Heart left ventricle (tissue), 16 donors: ENCODE data around the gene KCNJ12. TPM values are rescaled to one million over a fixed set of nuclear protein-coding genes. Genes with fewer than 3 reads are reported as not detected.

Experiments used
- ATAC-seq, 4 donors: fragments of 200-7000 bp; cut with Tn5 transposase; one replicate each; pipeline ENCODE4 v1.9.1; 2020 to 2022; ENCODE audit warnings: moderate library complexity in 4 of 4, mild to moderate bottlenecking in 3 of 4, moderate number of reproducible peaks in 1 of 4
- DNase-seq, 5 donors: peaks; one replicate each; pipeline ENCODE4 v3.0.0-alpha.2; 2020
- H3K27ac ChIP-seq, 12 donors: fragments of 200-600 bp; sonication (generic) in 4 of 12; one replicate each; pipeline versions ENCODE4 v1.5.0 to v1.8.0; 2016 to 2022; ENCODE audit warnings: mild to moderate bottlenecking in 2 of 12
- H3K27me3 ChIP-seq, 9 donors: fragments of 200-600 bp; sonication (generic) in 2 of 9; one replicate each; pipeline versions ENCODE4 v1.5.1 to v1.8.0; 2016 to 2022; ENCODE audit warnings: mild to moderate bottlenecking in 3 of 9
- H3K36me3 ChIP-seq, 9 donors: fragments of 200-600 bp; sonication (generic) in 2 of 9; one replicate each; pipeline versions ENCODE4 v1.5.0 to v1.8.0; 2018 to 2022; ENCODE audit warnings: mild to moderate bottlenecking in 2 of 9
- H3K4me1 ChIP-seq, 12 donors: fragments of 200-600 bp; sonication (generic) in 4 of 12; one replicate each; pipeline versions ENCODE4 v1.5.0 to v1.8.0; 2016 to 2022; ENCODE audit warnings: mild to moderate bottlenecking in 3 of 12
- H3K4me3 ChIP-seq, 12 donors: fragments of 200-600 bp; sonication (generic) in 4 of 12; one replicate each; pipeline versions ENCODE4 v1.5.0 to v1.8.0; 2017 to 2022; ENCODE audit warnings: mild to moderate bottlenecking in 9 of 12, moderate library complexity in 4 of 12
- H3K9me3 ChIP-seq, 12 donors: fragments of 200-600 bp; sonication (generic) in 4 of 12; one replicate each; pipeline versions ENCODE4 v1.5.0 to v1.8.0; 2016 to 2022; ENCODE audit warnings: mild to moderate bottlenecking in 1 of 12
- CTCF ChIP-seq, 12 donors: fragments of 200-600 bp; sonication (generic) in 4 of 12; IDR thresholded peaks; one replicate each; pipeline versions ENCODE4 v1.5.0 to v1.8.0; 2018 to 2022; ENCODE audit warnings: antibody characterized with exemption in 12 of 12, mild to moderate bottlenecking in 5 of 12
- POLR2A ChIP-seq, 2 donors: fragments of 450-650 bp; IDR thresholded peaks; one replicate each; pipeline ENCODE4 v1.6.1; 2017; ENCODE audit warnings: antibody characterized with exemption in 2 of 2, mild to moderate bottlenecking in 2 of 2, moderate library complexity in 2 of 2
- WGBS, 4 donors: extraction: QIAGEN DNeasy Blood & Tissue Kit in 2 of 4; methylation state at CpG; one replicate each; pipeline versions ENCODE4 v1.1.5 to v1.1.7; 2013 to 2018; 5-methylcytosine and 5-hydroxymethylcytosine counted together
- intact Hi-C, 10 donors: fragments of 100-400 bp; cut with DNase I; formaldehyde crosslinking; loops; one replicate each; pipeline versions ENCODE4 v1.11.1 to v1.14.2; 2022
- polyA plus RNA-seq, 2 donors: library from polyadenylated mRNA; stranded (reverse); fragments of 200-250 nt; gene quantifications; one replicate each; pipeline ENCODE4 v1.2.3, GENCODE V29; 2013
- total RNA-seq, 9 donors: library from RNA; depleted of rRNA in 2 of 9; stranded (reverse); fragments of >200 nt in 2 of 9; fragmentation: NEBNext Ultra II Directional in 3 of 9; extraction: Animal tissue kit (Norgen Biotek cat#: 25700) in 3 of 9; gene quantifications; one replicate each; pipeline versions ENCODE4 v1.1.0 to v1.2.4, GENCODE V29; 2016 to 2023
- donor health status: ischemic (EF 13 %, LVEDD 7.1; RV severe dilation, severe dysfunction).
- donor health status: healthy with polysubstance abuse.
- donor health status: DM: no; HTN: yes; CAD: no.
- donor health status: DM: no; HTN: no; CAD: no.
- donor health status: ischemic (EF 25% LVEDD 6.9; RV normal size, moderate dysfunction).
- donor health status: ischemic (EF 25% LVEDD 5.7; RV mildly dilated, moderate dysfunction).
- donor health status: healthy.
- donor health status: DM: yes; HTN: yes; CAD: no.
- donor health status: ischemic (EF 35%, LVEDD 5.7; RV mildly dilated, moderate dysfunction).
- donor health status: nonischemic (EF 11% LVEDD 7.7; RV severe dilation, severe dysfunction).
- donor health status: DM: yes; HTN: yes; CAD: no.
- donor health status: PGD.
- donor health status: ischemic (EF 29% LVEDD 5.4; RV normal size, mild dysfunction).
- donor health status: nonischemic (EF 23%, LVEDD 6.1; RV moderate dilation, normal function).

Gene KCNJ12
- total and polyA plus RNA-seq, 11 donors, result 6.6 to 24.2 (median 9.0) TPM

GRCh38 chr17:21459536-21459935 lies 83.4 kb downstream of the KCNJ12 start:
- ATAC-seq (no peak), DNase-seq (no peak)
- Histone ChIP-seq H3K36me3 (no peaks in the 10 kb centered on the region), H3K4me1 (peaks cover 0 to 17% (median 6%) of the 10 kb centered on the region in 12 donors), H3K4me3 (no peak overlapping the region), H3K9me3 (no peaks in the 10 kb centered on the region), H3K27ac (no peak overlapping the region), H3K27me3 (peaks cover 0 to 10% (median 0%) of the 10 kb centered on the region in 9 donors)
- WGBS, 4 donors, result 71 to 78% (median 75%) methylated on average over 8 of the region's 8 CpGs
- intact Hi-C loops, result loop anchor here (2.0 to 10.0 kb wide), 7 partner anchors 53 to 337 kb away; partner anchors contain the start of genes DHRS7B (in 5 of the 10) and MAP2K3 (in 2 of the 10)
- TF ChIP-seq POLR2A (IDR thresholded peaks at IDR 0.05) (no peak), CTCF (IDR thresholded peaks at IDR 0.05) (no peak)

- ATAC-seq, result no peak
- no peaks in the 10 kb centered on the region for H3K9me3 ChIP-seq
- no peaks in the 10 kb centered on the region for H3K36me3 ChIP-seq
- H3K4me3 ChIP-seq, result no peak overlapping the region
- 58 to 71% (median 66%) methylated on average over 6 of the region's 6 CpGs for WGBS, 4 donors
- intact Hi-C loops, result no loop called here
- peaks cover 0 to 17% (median 6%) of the 10 kb centered on the region in 12 donors for H3K4me1 ChIP-seq
- TF ChIP-seq CTCF (IDR thresholded peaks at IDR 0.05) (no peak), POLR2A (IDR thresholded peaks at IDR 0.05) (no peak)
- no peak for DNase-seq
- no peak overlapping the region for H3K27ac ChIP-seq
- H3K27me3 ChIP-seq, result peaks cover 0 to 10% (median 0%) of the 10 kb centered on the region in 9 donors
These were observed 84.2 kb downstream of the KCNJ12 start for GRCh38 chr17:21460358-21460757.

GRCh38 chr17:21462237-21462636 lies 86.1 kb downstream of the KCNJ12 start:
- DNase-seq (no peak), ATAC-seq (no peak)
- H3K4me1 ChIP-seq, result peaks cover 0 to 12% (median 4%) of the 10 kb centered on the region in 12 donors
- H3K36me3 ChIP-seq, result no peaks in the 10 kb centered on the region
- no peak overlapping the region for H3K27ac ChIP-seq
- WGBS, 4 donors, result 93 to 96% (median 96%) methylated on average over 8 of the region's 8 CpGs
- H3K27me3 ChIP-seq, result peaks cover 0 to 10% (median 0%) of the 10 kb centered on the region in 9 donors
- no peak for TF ChIP-seq CTCF (IDR thresholded peaks at IDR 0.05)
- TF ChIP-seq POLR2A (IDR thresholded peaks at IDR 0.05), result no peak
- no peaks in the 10 kb centered on the region for H3K9me3 ChIP-seq
- no peak overlapping the region for H3K4me3 ChIP-seq
- intact Hi-C loops, result no loop called here

GRCh38 chr17:21463204-21463661 lies 87.1 kb downstream of the KCNJ12 start:
- TF ChIP-seq POLR2A (IDR thresholded peaks at IDR 0.05) (no peak), CTCF (IDR thresholded peaks at IDR 0.05) (no peak)
- 24 to 39% (median 37%) methylated on average over 10 to 11 of the region's 11 CpGs for WGBS, 4 donors
- intact Hi-C loops, result no loop called here
- ATAC-seq (peak in 1 of 4 donors; percentile 10), DNase-seq (no peak)
- no peak overlapping the region for H3K27ac ChIP-seq
- H3K4me1 ChIP-seq, result peaks cover 0 to 12% (median 4%) of the 10 kb centered on the region in 12 donors
- H3K27me3 ChIP-seq, result peaks cover 0 to 10% (median 0%) of the 10 kb centered on the region in 9 donors
- peak overlapping the region in 2 of 12 donors; percentile 28 to 40 for H3K4me3 ChIP-seq
- H3K36me3 ChIP-seq, result no peaks in the 10 kb centered on the region
- H3K9me3 ChIP-seq, result no peaks in the 10 kb centered on the region
